NCI-H524 (cell line): ENCODE results near the gene ZFPM1.
"Not testable (repeated sequence)": the region's sequence is repeated elsewhere in the genome, so short reads cannot be mapped to it uniquely, and the experiment has no call there.

ENCODE experiments used
- DNase-seq, 2 experiments: peaks; one replicate each; lab custom pipeline; 2025; lab: John Stamatoyannopoulos, UW

The ZFPM1 gene

DNA sequence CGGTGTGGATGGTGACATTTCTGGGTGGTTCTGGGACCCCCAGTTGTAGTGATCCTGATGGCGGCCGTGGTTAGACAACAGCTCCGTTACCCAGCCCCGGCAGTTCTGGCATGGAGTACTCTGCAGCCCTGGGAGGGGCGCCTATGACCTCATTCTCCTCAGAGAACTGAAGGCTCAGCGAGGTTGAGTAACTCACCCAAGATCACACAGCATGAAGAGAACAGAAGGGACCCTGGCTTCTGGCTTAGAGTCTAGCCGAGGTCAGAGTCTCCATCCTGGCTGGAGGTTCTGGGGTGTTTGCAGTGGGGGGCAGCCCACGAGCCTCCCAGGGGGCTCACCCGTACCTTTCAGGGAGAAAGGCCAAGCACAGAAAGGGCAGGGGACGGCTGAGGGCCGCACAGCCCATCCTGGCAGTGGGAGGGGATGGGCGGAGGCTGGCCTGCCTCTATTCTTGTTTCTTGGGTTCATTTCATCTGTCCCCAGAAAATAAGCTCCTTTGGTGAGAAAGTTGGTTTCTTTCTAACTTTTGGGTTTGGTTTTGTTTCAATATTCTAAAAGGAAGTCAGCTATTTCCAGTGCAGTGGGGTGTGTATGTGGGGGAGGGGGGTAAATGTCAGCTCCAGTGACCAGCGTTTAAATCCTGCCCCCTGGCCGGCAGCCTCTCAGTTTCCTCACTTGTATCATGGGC, 13.2 kb downstream of the ZFPM1 start:
- no peak for DNase-seq

DNA sequence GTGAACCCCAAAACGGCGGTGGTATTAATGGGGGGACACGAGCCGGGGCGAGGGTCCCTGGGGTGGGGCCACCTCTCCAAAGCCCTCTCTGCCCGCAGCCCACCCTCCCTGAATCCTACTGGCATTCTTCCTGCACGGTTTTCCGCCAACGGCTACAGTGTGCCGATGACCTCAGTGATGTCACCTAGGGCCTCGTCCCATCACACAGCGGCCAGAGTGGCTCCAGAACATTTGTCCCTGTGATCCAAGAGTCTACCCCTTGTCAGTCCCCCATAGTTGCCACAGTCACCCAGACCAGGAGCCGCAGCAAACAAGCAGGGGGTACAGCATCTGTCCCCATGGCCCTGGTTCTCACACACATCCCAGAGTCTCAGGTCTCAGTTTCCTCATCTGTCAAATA, 13.9 kb downstream of the ZFPM1 start:
- no peak for DNase-seq

DNA sequence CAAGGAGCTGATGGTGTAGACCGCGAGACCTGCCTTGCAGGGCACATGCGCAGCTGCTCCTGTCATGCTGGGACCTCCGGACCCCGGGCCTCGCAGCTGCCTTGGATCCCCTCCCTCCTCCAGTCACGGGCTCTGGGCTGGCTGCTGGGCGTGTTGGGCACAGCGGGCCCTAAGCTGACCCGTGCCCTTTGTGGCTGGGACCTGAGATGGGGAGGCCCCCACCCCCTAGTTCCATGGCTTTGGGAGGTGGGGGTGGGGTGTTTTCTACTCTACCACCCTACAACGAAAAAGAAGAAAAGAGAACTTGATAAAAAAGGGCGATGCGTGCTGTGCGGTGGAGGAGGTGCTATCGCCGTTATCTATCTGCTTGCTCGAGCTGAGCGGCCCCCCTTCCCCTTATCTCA, 14.5 kb downstream of the ZFPM1 start:
- DNase-seq = no peak

DNA sequence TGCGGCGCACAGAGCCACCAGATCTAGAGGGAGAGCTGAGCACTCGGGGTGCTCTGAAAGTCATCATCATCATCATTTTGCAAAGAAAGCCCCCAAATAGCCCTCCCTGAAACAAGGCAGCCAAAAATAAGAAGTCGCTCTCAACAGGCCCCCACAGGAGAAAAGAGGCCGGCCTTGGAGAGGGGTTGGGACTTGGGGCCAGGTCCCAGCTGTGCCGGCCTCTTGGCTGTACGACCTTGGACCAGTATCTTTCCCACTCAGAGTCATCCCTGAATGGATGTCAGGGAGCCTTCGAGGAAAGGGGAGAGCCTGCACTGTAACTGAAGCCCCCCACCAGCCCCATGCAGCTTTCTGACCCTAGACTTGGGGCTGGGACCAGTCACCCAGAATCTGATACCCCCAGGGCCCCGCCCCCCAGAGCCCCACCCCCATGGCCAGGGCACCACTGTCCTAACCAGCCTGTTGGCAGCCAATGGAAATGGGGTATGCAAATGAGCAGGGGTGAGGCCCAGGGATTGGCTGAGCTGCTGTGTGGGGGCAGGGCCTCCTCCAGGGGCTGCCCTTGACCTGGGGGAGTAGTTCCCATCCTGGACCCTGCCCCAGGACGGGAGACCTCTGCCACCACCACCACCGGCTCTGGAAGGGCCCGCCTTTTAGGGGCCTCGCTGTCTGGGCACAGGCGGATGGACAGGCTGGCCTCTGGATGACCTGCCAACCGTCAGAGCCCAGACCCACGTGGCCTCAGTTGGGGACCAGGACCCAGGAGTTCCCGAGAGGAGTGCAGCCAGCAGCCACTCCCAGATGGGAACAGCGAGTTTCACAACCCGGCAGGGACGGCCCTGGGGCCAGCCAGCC, 15.4 kb downstream of the ZFPM1 start:
- DNase-seq = peak in 1 of 2 experiments; percentile 58

DNA sequence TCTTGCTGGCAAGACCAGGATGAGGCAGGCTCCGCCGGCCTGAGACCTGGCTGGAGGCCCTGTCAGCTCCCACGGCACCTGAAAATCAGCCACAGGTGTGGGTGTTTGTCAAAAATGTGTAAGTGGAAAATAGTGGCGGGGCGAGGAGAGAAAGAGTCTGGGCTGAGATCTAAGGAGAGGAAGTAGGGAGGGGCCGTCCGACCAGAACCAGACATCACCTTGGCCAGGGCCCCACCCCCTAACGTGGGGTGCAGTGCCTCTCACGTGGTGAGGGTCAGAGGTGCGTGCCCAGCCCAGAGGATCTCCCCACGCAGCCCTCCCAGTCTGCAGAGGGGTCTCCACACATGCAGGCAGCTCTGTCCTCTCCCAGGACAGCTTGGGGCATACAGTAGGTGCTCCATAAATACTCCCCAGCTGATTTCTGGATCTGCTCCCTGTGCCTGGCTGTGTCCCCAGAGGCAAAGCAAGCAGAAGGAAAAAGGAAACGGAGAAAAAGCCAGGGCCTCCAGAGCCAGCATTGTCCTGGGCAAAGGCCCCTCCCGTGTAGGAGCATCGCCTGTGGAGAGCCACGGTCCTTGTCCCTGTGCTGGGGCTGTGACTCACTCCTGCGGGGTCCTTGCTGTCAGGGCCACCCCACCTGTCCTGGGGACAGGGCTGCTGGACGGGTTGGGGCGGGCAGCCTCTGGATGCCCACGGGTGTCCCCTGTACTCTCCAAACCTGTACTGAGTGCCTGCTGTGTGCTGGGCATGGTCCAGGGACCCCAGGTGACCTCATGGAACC, 16.7 kb downstream of the ZFPM1 start:
- DNase-seq = no peak

DNA sequence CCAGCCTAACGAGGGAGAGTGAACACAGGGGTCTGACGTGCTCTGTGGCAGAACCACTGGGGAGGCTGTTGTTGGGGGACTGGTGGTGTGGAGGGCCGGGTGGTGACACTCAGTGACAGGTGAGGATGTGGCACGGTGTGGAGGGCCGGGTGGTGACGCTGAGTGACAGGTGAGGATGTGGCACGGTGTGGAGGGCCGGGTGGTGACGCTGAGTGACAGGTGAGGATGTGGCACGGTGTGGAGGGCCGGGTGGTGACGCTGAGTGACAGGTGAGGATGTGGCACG, 17.3 kb downstream of the ZFPM1 start:
- DNase-seq = not testable (repeated sequence)

DNA sequence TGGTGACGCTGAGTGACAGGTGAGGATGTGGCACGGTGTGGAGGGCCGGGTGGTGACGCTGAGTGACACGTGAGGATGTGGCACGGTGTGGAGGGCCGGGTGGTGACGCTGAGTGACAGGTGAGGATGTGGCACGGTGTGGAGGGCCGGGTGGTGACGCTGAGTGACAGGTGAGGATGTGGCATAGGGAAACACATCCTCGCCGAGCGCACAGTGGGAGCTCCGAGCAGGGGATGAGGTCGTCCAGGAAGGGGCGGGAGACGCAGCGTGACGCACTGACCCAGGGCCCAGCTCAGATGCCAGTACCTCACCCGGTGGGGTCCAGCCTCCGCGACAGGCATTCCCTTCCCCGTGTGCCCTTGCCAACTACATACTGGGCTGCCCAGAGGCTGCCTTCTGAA, 17.6 kb downstream of the ZFPM1 start:
- DNase-seq = not testable (repeated sequence)

DNA sequence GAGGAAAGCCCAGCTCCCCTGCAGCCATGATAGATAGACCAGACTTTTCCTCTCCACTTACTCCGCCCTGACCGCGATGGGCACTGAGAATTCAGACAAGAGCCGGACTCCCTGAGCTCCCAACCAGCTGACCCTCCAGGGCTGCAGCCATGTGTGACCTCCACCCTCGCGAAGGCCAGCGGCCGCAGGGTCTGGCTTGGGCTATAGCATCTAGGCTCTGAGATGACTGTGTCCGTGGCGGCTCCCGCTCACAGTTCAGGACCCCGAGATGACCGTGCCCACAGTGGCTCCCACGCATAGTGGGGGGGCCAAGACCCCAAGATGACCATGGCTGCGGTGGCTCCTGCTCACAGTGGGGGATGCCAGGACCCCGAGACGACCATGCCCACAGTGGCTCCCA, 18.0 kb downstream of the ZFPM1 start:
- no peak for DNase-seq

DNA sequence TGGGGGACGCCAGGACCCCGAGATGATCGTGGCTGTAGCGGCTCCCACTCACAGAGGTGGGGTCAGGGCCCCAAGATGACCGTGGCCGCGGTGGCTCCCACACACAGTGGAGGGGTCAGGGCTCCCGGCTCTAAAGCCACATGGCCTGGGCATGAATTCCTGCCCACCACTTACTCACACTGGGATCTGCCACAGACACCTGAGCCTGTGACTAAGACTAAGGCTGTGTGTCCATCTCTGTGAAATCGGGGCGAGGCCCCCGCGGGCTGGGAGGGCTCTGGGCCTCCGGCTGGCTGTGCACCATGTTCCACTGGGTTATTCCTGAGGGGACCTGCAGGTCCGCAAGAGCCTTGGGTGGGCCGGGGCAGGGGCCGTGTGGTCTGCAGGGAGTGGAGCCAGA, 18.5 kb downstream of the ZFPM1 start:
- no peak for DNase-seq

DNA sequence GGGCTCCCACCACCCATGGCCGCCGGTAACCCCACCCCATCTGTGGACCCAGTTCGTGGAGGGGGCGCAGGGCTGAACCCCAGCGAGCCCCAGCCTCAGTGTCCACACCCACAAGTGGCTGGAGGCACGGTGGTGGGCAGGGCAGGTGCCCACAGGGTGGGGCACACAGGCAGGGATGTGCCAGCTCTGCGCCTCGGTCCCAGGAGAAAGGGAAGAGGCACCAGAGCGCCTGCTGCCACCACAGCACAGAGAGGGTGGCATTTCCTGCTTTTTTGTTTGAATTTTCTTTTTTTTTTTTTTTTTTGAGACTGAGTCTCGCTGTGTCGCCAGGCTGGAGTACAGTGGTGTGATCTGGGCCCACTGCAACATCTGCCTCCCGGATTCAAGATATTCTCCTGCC, 19.0 kb downstream of the ZFPM1 start:
- DNase-seq = no peak

DNA sequence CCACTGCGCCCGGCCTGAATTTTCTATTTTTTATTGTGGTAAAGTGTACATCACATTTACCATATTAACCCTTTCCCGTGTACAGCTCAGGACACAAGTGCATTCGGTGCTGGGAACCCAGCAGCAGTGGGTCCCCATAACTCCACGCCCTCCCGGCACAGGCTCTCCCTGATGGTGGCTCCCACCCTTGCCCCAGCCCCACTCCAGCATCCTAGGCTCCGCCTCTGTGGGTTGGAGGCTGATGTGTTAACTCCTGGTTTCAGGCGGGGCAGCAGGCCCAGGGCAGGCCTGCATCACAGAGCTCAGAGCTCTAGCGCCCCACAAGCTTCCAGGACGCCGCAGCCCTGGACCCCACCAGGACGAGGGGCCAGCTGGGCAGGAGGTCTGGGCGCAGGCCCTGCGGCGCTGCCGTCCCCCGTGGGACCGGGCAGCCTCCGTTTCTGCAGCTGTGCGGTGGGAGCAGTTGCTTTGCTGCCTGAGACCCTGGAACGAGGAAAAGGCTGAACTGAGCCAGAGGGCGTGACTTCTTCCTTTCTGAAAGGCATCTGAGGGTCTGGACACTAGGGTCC, 19.6 kb downstream of the ZFPM1 start:
- DNase-seq = no peak

DNA sequence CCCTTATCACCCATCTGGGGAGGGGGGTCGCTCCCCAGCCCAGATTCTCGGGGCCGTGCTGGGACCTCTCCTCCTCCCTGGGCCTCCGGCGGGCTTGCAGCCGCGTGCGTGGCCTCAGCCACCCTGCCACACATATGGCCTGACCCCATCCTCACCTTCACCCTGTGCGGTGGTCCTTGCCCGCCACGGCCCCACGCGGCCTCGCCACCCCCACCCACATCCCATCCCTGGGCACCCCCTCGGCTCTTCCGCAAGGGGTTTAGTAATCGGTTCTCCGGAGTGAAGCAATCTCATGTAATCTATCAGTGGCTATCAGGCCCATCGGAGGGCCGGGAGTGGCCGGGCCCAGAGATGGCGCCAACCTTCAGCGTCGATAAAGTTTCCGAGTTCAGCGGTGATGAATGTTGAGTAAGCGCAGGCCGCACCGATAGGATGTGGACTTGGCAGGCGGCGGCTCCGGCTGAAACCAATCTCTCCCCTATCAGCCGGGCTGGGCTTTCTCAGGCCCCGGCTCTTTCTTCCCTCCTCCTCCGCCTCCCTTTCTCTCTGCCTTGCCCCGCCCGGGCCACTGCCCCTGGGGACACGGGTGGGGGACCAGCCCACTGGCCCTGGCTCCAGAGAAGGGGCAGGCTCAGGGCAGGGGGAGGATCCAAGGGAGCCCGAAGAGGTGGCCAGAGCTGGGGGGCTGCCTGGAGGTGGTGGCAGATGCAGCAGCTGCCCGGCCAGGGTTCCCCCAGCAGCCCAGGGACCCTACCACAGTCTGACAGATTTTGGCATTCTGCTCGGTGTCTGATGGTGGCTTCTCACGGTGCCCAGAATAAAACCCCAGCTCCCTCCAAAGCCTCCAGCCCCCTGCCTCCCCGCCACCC, 20.8 kb downstream of the ZFPM1 start:
- no peak for DNase-seq

DNA sequence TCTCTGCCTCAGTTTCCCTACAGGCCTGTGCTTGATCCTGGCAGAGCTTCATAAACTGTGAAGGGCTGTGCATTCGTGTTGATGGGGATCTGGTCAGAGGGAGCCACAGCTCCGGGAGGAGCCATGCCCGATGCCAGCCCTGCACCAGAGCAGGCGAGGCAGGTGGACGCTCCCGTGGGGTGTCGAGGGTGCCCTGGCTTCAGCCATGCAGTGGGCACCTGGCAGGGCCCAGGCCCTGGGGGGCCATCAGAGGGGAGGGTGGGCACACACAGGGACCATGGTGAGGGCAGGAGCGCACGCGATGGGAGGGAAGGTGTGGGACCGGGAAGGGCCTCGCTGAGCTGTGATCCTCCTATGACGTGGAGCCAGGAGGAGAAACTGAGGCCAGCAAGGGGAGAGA, 22.0 kb downstream of the ZFPM1 start:
- DNase-seq = no peak

DNA sequence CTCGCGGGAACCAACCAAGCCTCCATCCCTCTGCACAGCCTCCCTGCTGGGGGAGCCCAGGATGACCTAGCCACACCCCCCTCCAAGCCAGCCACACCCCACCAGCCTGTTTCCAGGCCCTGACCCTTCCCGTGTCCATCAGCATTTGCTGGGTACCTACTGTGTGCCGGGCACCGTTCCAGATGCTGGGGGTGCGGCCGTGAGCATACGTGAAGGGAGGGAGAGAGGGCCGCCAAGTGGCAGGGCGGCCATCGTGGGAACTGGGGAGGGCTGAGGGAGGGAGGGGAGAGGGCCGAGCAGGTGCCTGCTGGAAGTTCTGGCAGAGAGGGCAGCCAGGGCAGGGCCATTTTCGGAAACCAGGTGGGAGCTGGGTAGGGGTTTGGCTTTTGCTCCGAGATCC, 23.1 kb downstream of the ZFPM1 start:
- DNase-seq = no peak

DNA sequence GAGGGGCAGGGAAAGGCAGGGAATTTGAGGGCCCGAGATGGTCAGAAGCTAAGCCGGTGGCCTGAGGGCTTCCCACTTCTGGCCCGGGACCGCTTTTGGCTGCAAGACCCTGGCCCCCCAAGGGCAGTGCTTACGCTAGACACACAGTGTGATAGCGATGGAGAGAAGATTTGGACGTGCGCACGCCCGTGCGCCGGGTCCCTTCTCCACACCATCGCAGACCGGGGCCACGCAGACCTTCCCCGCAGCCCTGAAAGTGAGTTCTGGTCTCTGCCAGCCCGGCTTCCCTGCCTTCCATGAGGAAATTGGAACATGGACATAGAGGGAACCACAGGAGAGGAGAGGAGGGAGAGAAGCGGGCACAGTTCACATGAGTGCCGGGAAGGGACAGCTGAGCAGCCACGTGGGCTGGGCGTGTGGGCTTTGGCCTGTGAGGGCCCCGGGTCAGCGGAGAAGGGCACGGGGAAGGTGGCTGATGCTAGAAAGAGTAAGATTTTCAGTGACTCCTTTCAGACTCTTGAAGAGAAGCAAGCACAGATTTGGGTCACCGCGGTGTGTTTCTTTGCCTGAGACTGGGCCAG, 23.8 kb downstream of the ZFPM1 start:
- DNase-seq = no peak

DNA sequence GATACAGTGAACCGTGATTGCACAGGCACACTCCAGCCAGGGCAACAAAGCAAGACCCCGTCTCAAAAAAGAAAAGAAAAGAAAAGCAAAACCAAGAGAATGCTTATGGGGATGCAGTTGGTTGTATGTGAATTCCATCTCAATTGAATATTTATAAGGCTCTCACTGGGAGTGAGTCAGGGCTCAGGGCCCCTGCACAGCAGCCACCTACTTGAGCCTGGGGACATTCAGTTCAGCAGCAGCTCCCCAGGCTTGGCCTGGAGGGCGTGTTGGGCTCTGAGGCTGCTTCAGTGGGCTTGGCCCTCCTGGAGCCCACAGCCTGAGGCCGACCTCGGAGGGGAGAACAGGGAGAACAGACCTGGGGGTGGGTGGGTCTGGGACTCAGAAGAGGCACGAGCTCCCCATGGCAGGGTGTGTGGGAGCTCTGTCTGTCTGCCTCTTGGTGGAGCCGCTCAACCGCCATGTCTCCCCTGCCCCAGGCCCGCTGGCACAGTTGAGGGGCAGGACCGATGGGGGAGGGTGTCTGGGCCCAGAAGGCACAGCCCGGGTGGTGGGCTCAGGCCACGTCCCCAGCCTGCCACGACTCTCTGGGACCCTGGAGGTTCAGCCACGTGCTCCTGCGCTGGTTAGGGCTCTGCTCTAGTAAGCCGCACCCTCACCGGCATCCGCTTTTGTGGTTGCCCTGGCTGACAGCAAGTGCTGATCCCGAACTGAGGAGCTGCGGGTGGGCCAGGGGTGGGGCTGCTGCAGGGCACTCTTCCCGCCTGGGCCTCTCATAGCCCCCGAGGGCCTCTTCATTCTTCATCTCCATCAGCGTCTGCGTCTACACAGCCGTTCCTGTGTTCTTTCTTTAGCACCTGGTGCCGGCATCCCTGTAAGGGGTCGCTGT, 24.8 kb downstream of the ZFPM1 start:
- no peak for DNase-seq

DNA sequence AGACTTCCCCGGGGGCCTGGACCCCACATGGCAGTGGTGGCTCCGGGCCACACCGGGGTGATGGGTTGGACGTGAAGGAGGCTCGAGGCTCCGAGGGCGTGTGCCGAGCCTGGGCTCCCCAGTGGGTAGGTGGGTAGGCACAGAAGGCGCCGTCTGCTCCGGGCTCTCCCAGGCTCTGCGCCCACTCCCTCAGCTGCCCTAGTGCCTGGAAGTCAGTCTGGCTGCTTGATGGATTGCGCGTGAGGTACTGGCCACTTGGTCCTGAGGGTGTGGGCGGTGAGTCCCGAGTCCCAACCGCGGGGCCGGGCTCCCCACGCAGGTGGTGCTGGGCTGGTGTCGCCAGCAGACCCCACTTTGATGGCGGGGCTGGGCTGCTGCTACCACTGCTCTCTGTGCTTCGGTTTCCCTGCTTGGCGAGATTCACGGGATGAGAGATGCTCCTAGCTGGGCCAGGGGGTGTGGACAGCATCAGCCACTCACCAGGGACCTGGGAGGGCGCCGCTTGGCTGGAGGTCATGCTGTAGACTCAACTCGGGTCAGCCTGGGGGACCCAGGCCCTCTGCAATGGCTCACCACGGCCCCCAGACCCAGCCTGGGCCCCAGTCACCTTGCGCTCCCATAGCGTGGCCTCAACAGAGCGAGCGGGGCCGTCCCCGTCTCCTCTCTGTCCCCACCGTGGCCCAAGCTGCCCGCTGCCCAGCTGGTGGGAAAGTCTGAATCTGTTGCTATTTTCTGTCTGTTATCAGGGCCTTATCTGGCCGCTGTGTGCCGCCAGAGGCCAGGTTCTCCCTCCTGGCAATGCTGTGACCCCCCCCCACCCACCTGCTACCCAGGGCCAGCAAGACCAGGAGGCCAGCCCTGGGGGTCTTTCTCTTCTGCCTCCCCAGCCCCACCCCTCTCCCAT, 26.1 kb downstream of the ZFPM1 start:
- no peak for DNase-seq

DNA sequence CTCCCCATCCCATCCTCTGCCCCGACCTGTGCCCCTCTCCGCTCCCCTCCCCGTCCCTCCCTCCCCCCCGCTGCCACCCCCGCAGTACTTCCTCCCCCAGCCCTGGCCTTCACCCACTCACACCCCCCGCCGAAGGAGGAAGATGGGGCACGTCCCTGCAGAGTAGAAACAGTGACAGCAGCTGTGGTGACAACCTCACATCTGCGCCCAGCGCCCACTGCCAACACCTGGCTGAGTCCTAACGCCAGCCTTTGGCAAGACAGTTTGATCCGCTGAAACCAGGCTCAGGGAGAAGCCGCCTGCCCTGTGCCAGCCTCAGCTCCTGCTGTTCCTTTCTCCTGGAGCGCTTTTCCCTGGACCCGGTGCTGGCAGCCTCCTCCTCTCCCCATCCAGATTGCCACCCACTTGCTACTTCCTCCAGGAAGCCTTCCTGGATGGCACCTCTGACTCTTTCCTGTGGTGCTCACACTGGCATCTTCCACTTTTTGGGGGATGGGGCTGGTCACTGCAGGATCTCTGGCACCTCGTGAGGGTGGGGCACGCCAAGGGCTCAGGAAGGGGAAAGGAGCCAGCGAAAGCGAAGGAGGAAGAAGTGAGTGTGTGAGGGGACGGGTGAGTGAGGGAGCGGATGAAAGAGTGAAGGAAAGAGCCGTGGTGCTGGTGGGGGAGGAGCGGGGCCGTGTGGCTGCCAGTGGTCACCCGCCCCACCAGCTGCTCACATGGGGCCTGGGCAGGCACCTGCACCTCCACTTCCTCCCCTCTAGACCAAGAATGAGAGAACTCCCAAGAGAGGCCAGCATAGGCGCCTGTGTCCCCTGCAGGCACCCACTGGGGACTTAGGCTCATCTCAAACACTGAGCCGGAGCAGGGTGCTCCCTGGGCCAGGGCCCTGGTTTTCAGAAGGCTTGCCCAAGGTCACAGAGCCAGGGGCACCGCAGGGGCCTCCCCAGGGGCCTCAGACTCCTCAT, 27.0 kb downstream of the ZFPM1 start:
- DNase-seq = peak in 1 of 2 experiments; percentile 25
